Measurements from ENCODE around the gene ADAP2.

DNA sequence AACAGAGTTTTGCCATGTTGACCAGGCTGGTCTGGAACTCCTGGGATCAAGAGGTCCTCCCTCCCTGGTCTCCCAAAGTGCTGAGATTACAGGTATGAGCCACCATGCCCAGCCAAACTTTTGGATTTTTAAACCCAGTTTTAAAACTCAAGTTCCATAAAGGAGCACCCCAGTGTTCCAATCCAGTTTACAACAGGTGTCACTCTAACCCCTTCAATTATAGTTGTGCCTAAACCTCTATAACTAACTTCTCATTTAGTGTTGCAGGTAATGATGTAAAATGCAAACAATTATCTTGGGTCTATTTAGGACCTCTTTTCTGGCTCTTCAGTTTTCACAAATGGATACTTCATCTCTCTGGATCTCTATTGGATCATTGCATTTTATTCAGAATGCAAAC is 7.8 kb upstream of the ADAP2 start:
- TF ChIP-seq, protein P1, sequence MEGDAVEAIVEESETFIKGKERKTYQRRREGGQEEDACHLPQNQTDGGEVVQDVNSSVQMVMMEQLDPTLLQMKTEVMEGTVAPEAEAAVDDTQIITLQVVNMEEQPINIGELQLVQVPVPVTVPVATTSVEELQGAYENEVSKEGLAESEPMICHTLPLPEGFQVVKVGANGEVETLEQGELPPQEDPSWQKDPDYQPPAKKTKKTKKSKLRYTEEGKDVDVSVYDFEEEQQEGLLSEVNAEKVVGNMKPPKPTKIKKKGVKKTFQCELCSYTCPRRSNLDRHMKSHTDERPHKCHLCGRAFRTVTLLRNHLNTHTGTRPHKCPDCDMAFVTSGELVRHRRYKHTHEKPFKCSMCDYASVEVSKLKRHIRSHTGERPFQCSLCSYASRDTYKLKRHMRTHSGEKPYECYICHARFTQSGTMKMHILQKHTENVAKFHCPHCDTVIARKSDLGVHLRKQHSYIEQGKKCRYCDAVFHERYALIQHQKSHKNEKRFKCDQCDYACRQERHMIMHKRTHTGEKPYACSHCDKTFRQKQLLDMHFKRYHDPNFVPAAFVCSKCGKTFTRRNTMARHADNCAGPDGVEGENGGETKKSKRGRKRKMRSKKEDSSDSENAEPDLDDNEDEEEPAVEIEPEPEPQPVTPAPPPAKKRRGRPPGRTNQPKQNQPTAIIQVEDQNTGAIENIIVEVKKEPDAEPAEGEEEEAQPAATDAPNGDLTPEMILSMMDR (conservative IDR thresholded peaks at IDR 0.05; ENCODE audit: low read depth in 2 of 2), result peak in 1 of 2 experiments; percentile 9; a peak in 1 of 4 replicates
- TF ChIP-seq CREB1 (CRISPR knock-in tag; IDR thresholded peaks at IDR 0.05; ENCODE audit: low read depth) (no peak), EZH2phosphoT487 (IDR thresholded peaks at IDR 0.05; ENCODE audit: unreplicated experiment) (no peak)
- TF ChIP-seq, protein P2, sequence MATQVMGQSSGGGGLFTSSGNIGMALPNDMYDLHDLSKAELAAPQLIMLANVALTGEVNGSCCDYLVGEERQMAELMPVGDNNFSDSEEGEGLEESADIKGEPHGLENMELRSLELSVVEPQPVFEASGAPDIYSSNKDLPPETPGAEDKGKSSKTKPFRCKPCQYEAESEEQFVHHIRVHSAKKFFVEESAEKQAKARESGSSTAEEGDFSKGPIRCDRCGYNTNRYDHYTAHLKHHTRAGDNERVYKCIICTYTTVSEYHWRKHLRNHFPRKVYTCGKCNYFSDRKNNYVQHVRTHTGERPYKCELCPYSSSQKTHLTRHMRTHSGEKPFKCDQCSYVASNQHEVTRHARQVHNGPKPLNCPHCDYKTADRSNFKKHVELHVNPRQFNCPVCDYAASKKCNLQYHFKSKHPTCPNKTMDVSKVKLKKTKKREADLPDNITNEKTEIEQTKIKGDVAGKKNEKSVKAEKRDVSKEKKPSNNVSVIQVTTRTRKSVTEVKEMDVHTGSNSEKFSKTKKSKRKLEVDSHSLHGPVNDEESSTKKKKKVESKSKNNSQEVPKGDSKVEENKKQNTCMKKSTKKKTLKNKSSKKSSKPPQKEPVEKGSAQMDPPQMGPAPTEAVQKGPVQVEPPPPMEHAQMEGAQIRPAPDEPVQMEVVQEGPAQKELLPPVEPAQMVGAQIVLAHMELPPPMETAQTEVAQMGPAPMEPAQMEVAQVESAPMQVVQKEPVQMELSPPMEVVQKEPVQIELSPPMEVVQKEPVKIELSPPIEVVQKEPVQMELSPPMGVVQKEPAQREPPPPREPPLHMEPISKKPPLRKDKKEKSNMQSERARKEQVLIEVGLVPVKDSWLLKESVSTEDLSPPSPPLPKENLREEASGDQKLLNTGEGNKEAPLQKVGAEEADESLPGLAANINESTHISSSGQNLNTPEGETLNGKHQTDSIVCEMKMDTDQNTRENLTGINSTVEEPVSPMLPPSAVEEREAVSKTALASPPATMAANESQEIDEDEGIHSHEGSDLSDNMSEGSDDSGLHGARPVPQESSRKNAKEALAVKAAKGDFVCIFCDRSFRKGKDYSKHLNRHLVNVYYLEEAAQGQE (IDR thresholded peaks at IDR 0.05; ENCODE audit: unreplicated experiment), result no peak

All from GM23338 (cell line).